Astrocyte of the cerebellum (primary cell): Measurements from ENCODE around the gene DIABLO.
A peak's percentile ranks its signal among the peaks of the same experiment; 100 is the strongest.

Source experiments
- DNase-seq: peaks from one replicate; pipeline ENCODE4 v3.0.0-alpha.2; 2011; ENCODE audit warnings: low read depth
- H3K4me3 ChIP-seq: 2 replicates; pipeline ENCODE4 v1.5.1; 2011; ENCODE audit warnings: mild to moderate bottlenecking, low read depth, low read length, moderate library complexity
- CTCF ChIP-seq: IDR thresholded peaks from 2 replicates; pipeline ENCODE4 v1.5.1; 2012; ENCODE audit warnings: low read length, low read depth, moderate library complexity, mild to moderate bottlenecking; ENCODE audit errors: missing control alignments
- in situ Hi-C: cut with HindIII; loops from 2 replicates; pipeline ENCODE4 v1.10.0; 2017; ENCODE audit warnings: low sequenced_read_pairs

The DIABLO gene

GRCh38 chr12:122199484-122200355 lies 26.1 kb downstream of the DIABLO start:
- DNase-seq, result no peak
- in situ Hi-C loops, result no loop called here
- H3K4me3 ChIP-seq, result no peak overlapping the region
- TF ChIP-seq CTCF, result no peak

GRCh38 chr12:122197612-122197966 lies 28.3 kb downstream of the DIABLO start:
- no peak for DNase-seq
- TF ChIP-seq CTCF, result no peak
- in situ Hi-C loops, result no loop called here
- no peak overlapping the region for H3K4me3 ChIP-seq

- TF ChIP-seq CTCF, result no peak
- in situ Hi-C loops, result no loop called here
- no peak overlapping the region for H3K4me3 ChIP-seq
- DNase-seq, result no peak
Observed at GRCh38 chr12:122195405-122195804, 30.4 kb downstream of the DIABLO start.

GRCh38 chr12:122194804-122195203 lies 31.0 kb downstream of the DIABLO start:
- no peak overlapping the region for H3K4me3 ChIP-seq
- TF ChIP-seq CTCF, result no peak
- no peak for DNase-seq
- in situ Hi-C loops, result no loop called here

- in situ Hi-C loops, result no loop called here
- DNase-seq, result no peak
- no peak overlapping the region for H3K4me3 ChIP-seq
- no peak for TF ChIP-seq CTCF
Observed at GRCh38 chr12:122192441-122192840, 33.4 kb downstream of the DIABLO start.

GRCh38 chr12:122190842-122191668 lies 34.8 kb downstream of the DIABLO start:
- DNase-seq, result peak; percentile 16
- in situ Hi-C loops, result no loop called here
- no peak overlapping the region for H3K4me3 ChIP-seq
- peak; percentile 90 for TF ChIP-seq CTCF
